IMR-90 (cell line): ENCODE data around the gene PARVG. TPM values are rescaled to one million over a fixed set of nuclear protein-coding genes. Genes with fewer than 3 reads are reported as not detected.

Source experiments
- ATAC-seq: fragments of 200-7000 bp; cut with Tn5 transposase; 2 replicates; pipeline ENCODE4 v1.9.1; 2020; ENCODE audit warnings: low read depth, mild to moderate bottlenecking, moderate library complexity
- BruUV-seq: library from RNA; stranded (reverse); fragments of 400-500 nt; replicated peaks from 2 replicates; lab custom pipeline; 2021; lab: Mats Ljungman, UMichigan
- CTCF ChIA-PET: fragments of 300-600 bp; formaldehyde crosslinking; extraction: SDS; loops from one replicate; lab custom pipeline; 2021; ENCODE audit warnings: antibody characterized with exemption; lab: Yijun Ruan, JAX
- POLR2A ChIA-PET: fragments of 300-600 bp; sonication (Branson Sonifier 250); formaldehyde crosslinking; loops from one replicate; lab custom pipeline; 2022; ENCODE audit warnings: antibody characterized with exemption; ENCODE audit not compliant: unreplicated experiment; lab: Charles Lee
- DNase-seq: peaks from one replicate; pipeline ENCODE4 v3.0.0; 2013
- H2AFZ ChIP-seq: replicated peaks from 2 replicates; pipeline ENCODE3; 2013; ENCODE audit warnings: low read length, mild to moderate bottlenecking; ENCODE audit not compliant: poor library complexity
- H2AK5ac ChIP-seq: 2 replicates; pipeline ENCODE4 v1.6.1; 2013; ENCODE audit warnings: low read depth, low read length, inconsistent platforms
- H2AK9ac ChIP-seq: replicated peaks from 2 replicates; pipeline ENCODE3; 2013; ENCODE audit warnings: mild to moderate bottlenecking, low read depth, low read length, moderate library complexity; ENCODE audit not compliant: poor library complexity
- H2BK120ac ChIP-seq: 2 replicates; pipeline ENCODE4 v1.6.1; 2013; ENCODE audit warnings: low read depth, low read length, inconsistent platforms
- H2BK15ac ChIP-seq: 3 replicates; pipeline ENCODE4 v1.6.1; 2013; ENCODE audit warnings: low read depth, low read length, inconsistent platforms
- H2BK20ac ChIP-seq: 2 replicates; pipeline ENCODE4 v1.6.1; 2013; ENCODE audit warnings: low read depth, mild to moderate bottlenecking, inconsistent platforms, low read length, moderate library complexity
- H2BK5ac ChIP-seq: 2 replicates; pipeline ENCODE4 v1.6.1; 2013; ENCODE audit warnings: mild to moderate bottlenecking, low read depth, low read length, inconsistent platforms; ENCODE audit not compliant: poor library complexity, severe bottlenecking
- H3K14ac ChIP-seq: replicated peaks from 2 replicates; pipeline ENCODE4 v1.6.1; 2013; ENCODE audit warnings: low read depth, low read length, inconsistent platforms
- H3K18ac ChIP-seq: 2 replicates; pipeline ENCODE4 v1.6.1; 2013; ENCODE audit warnings: low read depth, low read length, control low read depth
- H3K23ac ChIP-seq: 2 replicates; pipeline ENCODE4 v1.6.1; 2013; ENCODE audit warnings: low read depth, low read length, inconsistent platforms
- H3K27ac ChIP-seq: 2 replicates; pipeline ENCODE4 v1.5.1; 2013; ENCODE audit warnings: mild to moderate bottlenecking, control low read depth, low read length; ENCODE audit not compliant: insufficient read depth
- H3K27me3 ChIP-seq: 2 replicates; pipeline ENCODE4 v1.6.1; 2013; ENCODE audit warnings: low read length; ENCODE audit not compliant: control insufficient read depth, insufficient read depth
- H3K36me3 ChIP-seq: 2 replicates; pipeline ENCODE4 v1.6.1; 2013; ENCODE audit warnings: low read length, mixed read lengths; ENCODE audit not compliant: control insufficient read depth, insufficient read depth
- H3K4ac ChIP-seq: 2 replicates; pipeline ENCODE4 v1.6.1; 2013; ENCODE audit warnings: low read depth, low read length, inconsistent platforms
- H3K4me1 ChIP-seq: 2 replicates; pipeline ENCODE4 v1.6.1; 2013; ENCODE audit warnings: low read length, mixed read lengths; ENCODE audit not compliant: control insufficient read depth, insufficient read depth
- H3K4me2 ChIP-seq: 2 replicates; pipeline ENCODE4 v1.6.1; 2013; ENCODE audit warnings: low read depth, mild to moderate bottlenecking, control low read depth, low read length, moderate library complexity
- H3K4me3 ChIP-seq: 2 replicates; pipeline ENCODE4 v1.5.1; 2013; ENCODE audit warnings: low read depth, mild to moderate bottlenecking, control low read depth, low read length, moderate library complexity; ENCODE audit not compliant: insufficient read depth
- H3K56ac ChIP-seq: 2 replicates; pipeline ENCODE4 v1.6.1; 2013; ENCODE audit warnings: low read length, inconsistent platforms; ENCODE audit not compliant: insufficient read depth; ENCODE audit errors: extremely low read depth
- H3K79me1 ChIP-seq, 2 experiments: 2 replicates each; pipeline ENCODE4 v1.6.1; 2013; ENCODE audit warnings: low read length in 2 of 2, inconsistent platforms in 1 of 2, low read depth in 1 of 2
- H3K9ac ChIP-seq: 2 replicates; pipeline ENCODE4 v1.6.1; 2013; ENCODE audit warnings: low read depth, low read length, control low read depth
- H3K9me1 ChIP-seq: 2 replicates; pipeline ENCODE4 v1.6.1; 2013; ENCODE audit warnings: low read length, inconsistent platforms; ENCODE audit not compliant: insufficient read depth
- H3K9me3 ChIP-seq: 2 replicates; pipeline ENCODE4 v1.6.1; 2013; ENCODE audit warnings: low read length; ENCODE audit not compliant: control insufficient read depth, insufficient read depth
- H4K20me1 ChIP-seq: 2 replicates; pipeline ENCODE4 v1.6.1; 2013; ENCODE audit warnings: low read length, inconsistent platforms; ENCODE audit not compliant: insufficient read depth
- H4K5ac ChIP-seq: 2 replicates; pipeline ENCODE4 v1.6.1; 2013; ENCODE audit warnings: mild to moderate bottlenecking, low read depth, low read length, control low read depth
- H4K8ac ChIP-seq, 2 experiments: 2 replicates each; pipeline ENCODE4 v1.6.1; 2013; ENCODE audit warnings: low read depth in 2 of 2, low read length in 2 of 2, control low read depth in 1 of 2, inconsistent platforms in 1 of 2
- H4K91ac ChIP-seq: 2 replicates; pipeline ENCODE4 v1.6.1; 2013; ENCODE audit warnings: low read depth, low read length, inconsistent platforms; ENCODE audit not compliant: insufficient read depth
- BHLHE40 ChIP-seq: fragments of 150-350 bp; IDR thresholded peaks from 2 replicates; pipeline ENCODE4 v1.6.1; 2016; ENCODE audit warnings: mild to moderate bottlenecking, low read depth, low read length
- FOS ChIP-seq: fragments of 150-350 bp; IDR thresholded peaks from 2 replicates; pipeline ENCODE4 v1.6.1; 2016; ENCODE audit warnings: low read depth, low read length
- POLR2A ChIP-seq: IDR thresholded peaks from 2 replicates; pipeline ENCODE4 v1.6.1; 2012; ENCODE audit warnings: mild to moderate bottlenecking, low read depth, low read length
- RAD21 ChIP-seq: IDR thresholded peaks from 2 replicates; pipeline ENCODE4 v1.6.1; 2012; ENCODE audit warnings: low read length, improper control_type of control experiment
- RFX5 ChIP-seq: IDR thresholded peaks from 2 replicates; pipeline ENCODE4 v1.8.0; 2012; ENCODE audit warnings: low read depth, mild to moderate bottlenecking, low read length, moderate library complexity
- SMC3 ChIP-seq: fragments of 150-350 bp; IDR thresholded peaks from 2 replicates; pipeline ENCODE4 v1.6.1; 2016; ENCODE audit warnings: low read depth, mild to moderate bottlenecking, antibody characterized with exemption, low read length, moderate library complexity
- WGBS, 2 experiments: methylation state at CpG; one replicate each; pipeline versions ENCODE4 v1.1.5 to v1.1.7; 2013; ENCODE audit warnings: missing lambda C conversion rate in 2 of 2; ENCODE audit not compliant: insufficient read length in 1 of 2; ENCODE audit errors: extremely low coverage in 2 of 2; 5-methylcytosine and 5-hydroxymethylcytosine counted together
- dilution Hi-C: fragments of 300-500 bp; cut with HindIII; formaldehyde crosslinking; loops from one replicate; pipeline ENCODE4 v1.14.3; 2018; ENCODE audit warnings: low sequenced_read_pairs; ENCODE audit not compliant: unreplicated experiment
- in situ Hi-C: fragments of 300-500 bp; cut with MboI; formaldehyde crosslinking; loops from 3 replicates; pipeline ENCODE4 v1.14.3; 2019; ENCODE audit warnings: low sequenced_read_pairs, inconsistent platforms, mixed read lengths
- intact Hi-C: fragments of 100-400 bp; cut with micrococcal nuclease; formaldehyde crosslinking; loops from 2 replicates; pipeline ENCODE4 v1.10.0; 2022
- polyA plus RNA-seq, 3 experiments: library from polyadenylated mRNA; depleted of rRNA; stranded (reverse); fragments of >200 nt; gene quantifications; 2 replicates each; pipeline ENCODE4 v1.2.3, GENCODE V29; 2012; ENCODE audit warnings: low replicate concordance in 1 of 3
- total RNA-seq: library from RNA; depleted of rRNA; stranded (reverse); fragments of >200 nt; gene quantifications from 2 replicates; pipeline ENCODE4 v1.2.3, GENCODE V29; 2012

Gene PARVG
- total and polyA plus RNA-seq, 2 of the 4 experiments (the other 2 are of a cell fraction), result not detected

- BruUV-seq, result no TSS peak
- Histone ChIP-seq H3K56ac (no peak overlapping the region), H4K91ac (no peak overlapping the region), H2BK5ac (no peak overlapping the region), H3K4ac (no peak overlapping the region), H2AFZ (no peak overlapping the region), H4K8ac (no peak overlapping the region), H4K5ac (no peak overlapping the region), H3K79me1 (no peaks in the 10 kb centered on the region), H3K18ac (no peak overlapping the region), H2AK5ac (no peak overlapping the region), H3K4me2 (no peak overlapping the region), H3K9ac (no peak overlapping the region), H3K4me3 (no peak overlapping the region), H3K23ac (no peak overlapping the region), H3K9me3 (no peaks in the 10 kb centered on the region), H4K20me1 (no peaks in the 10 kb centered on the region), H3K27ac (no peak overlapping the region), H3K27me3 (peaks cover 34% of the 10 kb centered on the region), H2AK9ac (peak overlapping the region; percentile 23), H2BK20ac (no peak overlapping the region), H3K9me1 (no peaks in the 10 kb centered on the region), H3K36me3 (no peaks in the 10 kb centered on the region), H2BK120ac (no peak overlapping the region), H3K4me1 (peaks cover 2% of the 10 kb centered on the region; the same call in 1 of the 2 replicates), H2BK15ac (no peak overlapping the region), H3K14ac (no peak overlapping the region)
- ATAC-seq (no peak), DNase-seq (no peak)
- in situ Hi-C loops (no loop called here), dilution Hi-C loops (no loop called here), intact Hi-C loops (no loop called here)
- CTCF ChIA-PET, result no interaction called here
- WGBS, 2 experiments, result no CpG with 5 or more reads among the region's 12 CpGs
- no peak for TF ChIP-seq RAD21
- TF ChIP-seq BHLHE40, result no peak
- no peak for TF ChIP-seq SMC3
- TF ChIP-seq FOS, result no peak
- no peak for TF ChIP-seq POLR2A
- TF ChIP-seq RFX5, result no peak
- POLR2A ChIA-PET, result no interaction called here
Observed at GRCh38 chr22:44190381-44190976, 9.8 kb downstream of the PARVG start.
